SU-DHL-6 (cell line): ENCODE results near the gene SLC44A5.

Experiments used
- EZH2phosphoT487 ChIP-seq: fragments of 200-600 bp; sonication (generic), shearing (Covaris generic); conservative IDR thresholded peaks from 2 replicates; pipeline ENCODE4 v1.6.1; 2018; ENCODE audit warnings: mild to moderate bottlenecking, antibody characterized with exemption, low read length, moderate library complexity, mixed read lengths
- TF ChIP-seq, protein P1 (sequence below): fragments of 200-600 bp; sonication (generic); IDR thresholded peaks from one replicate; pipeline ENCODE4 v1.5.1; 2017; ENCODE audit warnings: antibody characterized with exemption, mild to moderate bottlenecking, low read length, moderate library complexity; ENCODE audit not compliant: insufficient read depth, poor library complexity, severe bottlenecking

DNA sequence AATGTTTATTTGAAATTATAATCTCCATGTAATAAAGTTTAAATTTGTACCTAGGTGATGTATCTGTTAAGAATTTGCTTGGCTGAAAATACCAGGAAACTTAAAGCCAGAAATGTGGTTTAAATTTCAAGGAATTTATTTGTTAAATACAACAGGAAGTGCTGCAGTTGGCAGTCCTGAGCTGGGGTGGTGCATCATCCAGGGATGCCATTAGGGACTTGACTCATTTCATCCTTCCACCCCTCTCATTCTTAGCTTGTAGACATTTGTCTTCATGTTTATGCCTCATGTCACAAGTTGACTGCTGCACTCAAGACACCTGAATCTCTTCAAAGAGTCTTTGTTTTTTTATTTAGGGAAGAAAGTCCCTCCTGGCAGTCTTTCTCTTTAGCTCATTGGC lies 300.8 kb downstream of the SLC44A5 start:
- TF ChIP-seq, protein P1, sequence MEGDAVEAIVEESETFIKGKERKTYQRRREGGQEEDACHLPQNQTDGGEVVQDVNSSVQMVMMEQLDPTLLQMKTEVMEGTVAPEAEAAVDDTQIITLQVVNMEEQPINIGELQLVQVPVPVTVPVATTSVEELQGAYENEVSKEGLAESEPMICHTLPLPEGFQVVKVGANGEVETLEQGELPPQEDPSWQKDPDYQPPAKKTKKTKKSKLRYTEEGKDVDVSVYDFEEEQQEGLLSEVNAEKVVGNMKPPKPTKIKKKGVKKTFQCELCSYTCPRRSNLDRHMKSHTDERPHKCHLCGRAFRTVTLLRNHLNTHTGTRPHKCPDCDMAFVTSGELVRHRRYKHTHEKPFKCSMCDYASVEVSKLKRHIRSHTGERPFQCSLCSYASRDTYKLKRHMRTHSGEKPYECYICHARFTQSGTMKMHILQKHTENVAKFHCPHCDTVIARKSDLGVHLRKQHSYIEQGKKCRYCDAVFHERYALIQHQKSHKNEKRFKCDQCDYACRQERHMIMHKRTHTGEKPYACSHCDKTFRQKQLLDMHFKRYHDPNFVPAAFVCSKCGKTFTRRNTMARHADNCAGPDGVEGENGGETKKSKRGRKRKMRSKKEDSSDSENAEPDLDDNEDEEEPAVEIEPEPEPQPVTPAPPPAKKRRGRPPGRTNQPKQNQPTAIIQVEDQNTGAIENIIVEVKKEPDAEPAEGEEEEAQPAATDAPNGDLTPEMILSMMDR: no peak
- TF ChIP-seq EZH2phosphoT487: no peak
